ENCODE results near the gene GAS2. TPM values are rescaled to one million over a fixed set of nuclear protein-coding genes. Genes with fewer than 3 reads are reported as not detected.

The GAS2 gene
- total and polyA plus RNA-seq, 9 of the 15 experiments (the other 6 are each of a cell fraction or from before 2014, with no cell fraction given), result 0.77 to 1.9 (median 1.1) TPM

DNA sequence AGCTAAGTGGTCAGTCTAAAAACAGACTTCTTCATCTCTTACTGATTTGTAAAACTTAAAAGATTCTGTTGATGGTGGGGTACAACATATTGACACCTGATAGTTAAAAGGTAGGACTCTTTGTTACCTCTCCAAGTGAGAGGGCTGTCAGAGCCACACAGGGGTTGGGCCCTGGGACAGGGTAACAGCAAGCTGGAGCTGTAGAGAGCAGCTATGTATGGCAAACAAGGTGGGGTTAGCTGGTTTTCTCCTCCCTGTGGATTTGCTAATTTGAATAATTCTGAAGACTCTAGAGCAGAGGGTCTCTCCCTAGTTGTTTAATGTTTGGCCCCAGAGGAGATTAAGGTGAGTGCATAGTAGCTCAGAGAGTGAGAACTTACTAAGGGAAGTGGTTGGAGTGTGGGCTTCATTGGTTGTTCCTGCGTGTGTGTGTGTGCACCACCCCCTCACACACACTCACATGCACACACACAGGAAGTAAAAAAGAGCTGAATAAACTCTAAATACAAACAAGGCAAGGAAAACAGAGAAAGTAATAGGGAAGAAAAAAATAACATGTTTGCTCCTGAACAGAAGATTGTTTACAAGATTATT is 9.2 kb upstream of the GAS2 start (continued):
- TF ChIP-seq ZBTB49 (CRISPR knock-in tag; IDR thresholded peaks at IDR 0.05; ENCODE audit: borderline replicate concordance), result no peak

GRCh38 chr11:22659783-22660182 is 6.6 kb upstream of the GAS2 start:
- Histone ChIP-seq H3K27ac (ENCODE audit: extremely low read depth, low read depth, low read length) (no peak overlapping the region), H3K27me3 (ENCODE audit: control insufficient read depth in 2 of 2, insufficient read depth in 2 of 2, low read length in 2 of 2) (no peaks in the 10 kb centered on the region), H3K4me1 (replicated peaks in 1 of 2; ENCODE audit: control insufficient read depth in 2 of 2, insufficient read depth in 2 of 2, low read length in 2 of 2) (no peaks in the 10 kb centered on the region), H4K20me1 (replicated peaks; ENCODE audit: control insufficient read depth, insufficient read depth, low read length) (no peaks in the 10 kb centered on the region), H3K4me2 (ENCODE audit: insufficient read depth, low read length) (no peak overlapping the region), H3K4me3 (no peak overlapping the region), H3K9ac (ENCODE audit: insufficient read depth in 1 of 2, low read depth in 2 of 2, low read length in 2 of 2) (no peak overlapping the region), H2AFZ (ENCODE audit: low read depth, low read length) (no peak overlapping the region), H3K9me3 (replicated peaks; ENCODE audit: control insufficient read depth, insufficient read depth, low read depth, low read length) (no peaks in the 10 kb centered on the region), H3K79me2 (ENCODE audit: control insufficient read depth, insufficient read depth, low read length) (no peaks in the 10 kb centered on the region), H3K36me3 (ENCODE audit: control insufficient read depth, insufficient read depth, low read length) (no peaks in the 10 kb centered on the region), H3K9me1 (ENCODE audit: control insufficient read depth, insufficient read depth, low read length) (no peaks in the 10 kb centered on the region)
- POLR2A ChIA-PET, result no interaction called here
- CTCF ChIA-PET (ENCODE audit: low intra/inter-chr PET ratio), result no interaction called here
- TF ChIP-seq RFX7 (CRISPR knock-in tag; IDR thresholded peaks at IDR 0.05) (no peak), THRB (CRISPR knock-in tag; conservative IDR thresholded peaks at IDR 0.05) (no peak), POLR2AphosphoS5 (IDR thresholded peaks at IDR 0.05; ENCODE audit: control insufficient read depth, insufficient read depth, low read depth, low read length) (no peak), ILK (tag; IDR thresholded peaks at IDR 0.05; ENCODE audit: borderline replicate concordance, low read depth) (no peak)
- FAIRE-seq (no peak), ATAC-seq (no peak), DNase-seq (ENCODE audit: extremely low read depth in 1 of 4, low spot score in 3 of 4) (no peak)
- 0% methylated on average over 1 of the region's 1 CpG for WGBS (ENCODE audit: insufficient coverage, low coverage, missing lambda C conversion rate)
- BruUV-seq (replicated peaks), result no TSS peak
- intact Hi-C loops (cut with micrococcal nuclease), result no loop called here
- in situ Hi-C loops (cut with MboI), result no loop called here

Measured in K562 (cell line).